Sigmoid colon (tissue), 7 donors: ENCODE data around the gene STK10. TPM values are rescaled to one million over a fixed set of nuclear protein-coding genes. Genes with fewer than 3 reads are reported as not detected.
A peak's percentile ranks its signal among the peaks of the same experiment; 100 is the strongest.

ENCODE experiments used
- DNase-seq: peaks from one replicate; pipeline ENCODE4 v3.0.0-alpha.2; 2019
- H3K27ac ChIP-seq, 4 donors: fragments of 200-600 bp; sonication (generic); one replicate each; pipeline ENCODE4 v1.5.1; 2016 to 2019; ENCODE audit warnings: mild to moderate bottlenecking in 1 of 4
- H3K27me3 ChIP-seq, 3 donors: fragments of 200-600 bp; sonication (generic); one replicate each; pipeline ENCODE4 v1.5.1; 2019; ENCODE audit warnings: mild to moderate bottlenecking in 1 of 3
- H3K36me3 ChIP-seq, 4 donors: fragments of 200-600 bp; sonication (generic); one replicate each; pipeline ENCODE4 v1.5.1; 2016 to 2019
- H3K4me1 ChIP-seq, 4 donors: fragments of 200-600 bp; sonication (generic); one replicate each; pipeline ENCODE4 v1.5.1; 2017 to 2019
- H3K4me3 ChIP-seq, 4 donors: fragments of 200-600 bp; sonication (generic); one replicate each; pipeline ENCODE4 v1.5.1; 2017 to 2019; ENCODE audit warnings: mild to moderate bottlenecking in 2 of 4, moderate library complexity in 1 of 4
- H3K9me3 ChIP-seq, 4 donors: fragments of 200-600 bp in 3 of 4; sonication (generic) in 3 of 4; one replicate each; pipeline versions ENCODE4 v1.5.1 to v1.6.1; 2013 to 2019
- EP300 ChIP-seq, 4 donors: sonication (generic); formaldehyde crosslinking; IDR thresholded peaks; one replicate each; pipeline ENCODE4 v1.6.1; 2017; ENCODE audit warnings: antibody characterized with exemption in 4 of 4
- POLR2A ChIP-seq, 2 donors: fragments of 450-650 bp; IDR thresholded peaks; one replicate each; pipeline ENCODE4 v1.6.1; 2016; ENCODE audit warnings: antibody characterized with exemption in 2 of 2, mild to moderate bottlenecking in 2 of 2, moderate library complexity in 2 of 2
- POLR2AphosphoS5 ChIP-seq, 4 donors: sonication (generic); formaldehyde crosslinking; IDR thresholded peaks; one replicate each; pipeline ENCODE4 v1.6.1; 2017; ENCODE audit warnings: antibody characterized with exemption in 4 of 4
- WGBS, 2 donors: extraction: QIAGEN DNeasy Blood & Tissue Kit; methylation state at CpG; one replicate each; pipeline ENCODE4 v1.1.7; 2013; 5-methylcytosine and 5-hydroxymethylcytosine counted together
- intact Hi-C: fragments of 100-400 bp; cut with DNase I; formaldehyde crosslinking; loops from one replicate; pipeline ENCODE4 v1.15.1; 2023
- polyA plus RNA-seq, 3 donors: library from polyadenylated mRNA; stranded (reverse); fragments of 200-250 nt; gene quantifications; one replicate each; pipeline ENCODE4 v1.2.3, GENCODE V29; 2013
- total RNA-seq, 4 donors: library from RNA; depleted of rRNA; stranded (reverse); fragments of >200 nt; gene quantifications; one replicate each; pipeline ENCODE4 v1.1.0, GENCODE V29; 2016
- TF ChIP-seq, protein P1 (sequence below), 4 experiments: fragments of 450-650 bp in 3 of 4; fragments of 200-600 bp in 1 of 4; IDR thresholded peaks; one replicate each; pipeline ENCODE4 v1.5.1; 2016 to 2019; ENCODE audit warnings: antibody characterized with exemption in 4 of 4, mild to moderate bottlenecking in 3 of 4, moderate library complexity in 2 of 4
- donor health status: healthy with polysubstance abuse.
- donor health status: Bipolar disorder and iron deficiency.
- donor health status: healthy.

Gene STK10
- total and polyA plus RNA-seq, 7 donors = 4.2 to 28.6 (median 12.5) TPM

DNA sequence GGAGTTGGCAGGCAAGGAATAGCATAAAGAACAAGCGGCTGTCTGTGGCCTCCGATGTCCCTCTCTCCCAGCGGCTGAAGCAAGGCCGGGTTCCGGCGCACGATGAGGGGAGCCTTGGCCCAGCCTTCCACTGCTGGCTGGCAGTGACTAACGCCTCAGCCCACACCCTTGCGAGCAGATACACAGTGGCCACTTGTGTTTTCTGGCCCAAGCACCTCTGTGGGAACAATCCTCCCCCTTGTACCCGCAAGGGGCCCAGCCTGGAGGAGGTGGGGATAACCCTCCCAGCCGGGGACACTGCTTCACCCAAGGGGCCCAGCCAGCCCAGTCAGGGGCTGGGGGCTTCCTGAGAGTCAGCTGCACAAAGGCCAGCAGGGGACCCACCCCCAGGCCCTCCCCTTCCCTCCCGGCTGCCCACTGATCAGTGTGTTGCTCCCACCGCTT lies 23.2 kb downstream of the STK10 start:
- peaks cover 0 to 22% (median 14%) of the 10 kb centered on the region in 4 donors for H3K4me1 ChIP-seq
- intact Hi-C loops = no loop called here
- WGBS, 2 donors = 83 to 86% methylated on average over 13 of the region's 13 CpGs

DNA sequence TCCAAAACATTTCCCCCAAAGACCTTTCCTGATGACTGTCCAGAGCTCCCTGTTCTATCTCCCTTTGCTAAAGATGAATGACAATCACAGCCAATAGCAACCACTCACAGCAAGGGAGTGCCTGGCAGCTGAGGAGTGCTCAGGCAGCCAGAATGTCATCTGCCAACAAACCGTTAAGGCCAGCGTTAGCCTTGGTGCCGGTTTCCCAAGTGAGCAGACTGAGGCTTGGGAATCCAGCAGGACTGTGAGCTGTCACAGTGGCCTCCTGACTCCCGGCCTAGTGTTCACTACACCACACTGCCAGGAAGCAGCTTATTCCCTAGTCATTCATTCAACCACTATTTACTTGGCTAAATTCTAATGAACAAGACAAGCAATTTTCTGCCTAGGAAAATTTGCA lies 24.7 kb downstream of the STK10 start:
- no peaks in the 10 kb centered on the region for H3K36me3 ChIP-seq
- H3K4me3 ChIP-seq = no peak overlapping the region
- H3K27ac ChIP-seq = peak overlapping the region in 1 of 4 donors; percentile 15
- 63 to 74% methylated on average over 4 of the region's 4 CpGs for WGBS, 2 donors
- peaks cover 0 to 16% (median 8%) of the 10 kb centered on the region in 4 donors for H3K4me1 ChIP-seq
- H3K9me3 ChIP-seq = no peaks in the 10 kb centered on the region
- H3K27me3 ChIP-seq = no peaks in the 10 kb centered on the region
- TF ChIP-seq POLR2AphosphoS5 (IDR thresholded peaks at IDR 0.05) (no peak), EP300 (IDR thresholded peaks at IDR 0.05) (no peak), POLR2A (IDR thresholded peaks at IDR 0.05) (no peak)
- TF ChIP-seq, protein P1, sequence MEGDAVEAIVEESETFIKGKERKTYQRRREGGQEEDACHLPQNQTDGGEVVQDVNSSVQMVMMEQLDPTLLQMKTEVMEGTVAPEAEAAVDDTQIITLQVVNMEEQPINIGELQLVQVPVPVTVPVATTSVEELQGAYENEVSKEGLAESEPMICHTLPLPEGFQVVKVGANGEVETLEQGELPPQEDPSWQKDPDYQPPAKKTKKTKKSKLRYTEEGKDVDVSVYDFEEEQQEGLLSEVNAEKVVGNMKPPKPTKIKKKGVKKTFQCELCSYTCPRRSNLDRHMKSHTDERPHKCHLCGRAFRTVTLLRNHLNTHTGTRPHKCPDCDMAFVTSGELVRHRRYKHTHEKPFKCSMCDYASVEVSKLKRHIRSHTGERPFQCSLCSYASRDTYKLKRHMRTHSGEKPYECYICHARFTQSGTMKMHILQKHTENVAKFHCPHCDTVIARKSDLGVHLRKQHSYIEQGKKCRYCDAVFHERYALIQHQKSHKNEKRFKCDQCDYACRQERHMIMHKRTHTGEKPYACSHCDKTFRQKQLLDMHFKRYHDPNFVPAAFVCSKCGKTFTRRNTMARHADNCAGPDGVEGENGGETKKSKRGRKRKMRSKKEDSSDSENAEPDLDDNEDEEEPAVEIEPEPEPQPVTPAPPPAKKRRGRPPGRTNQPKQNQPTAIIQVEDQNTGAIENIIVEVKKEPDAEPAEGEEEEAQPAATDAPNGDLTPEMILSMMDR (IDR thresholded peaks at IDR 0.05) = no peak
- DNase-seq = no peak
- intact Hi-C loops = no loop called here

More for the DNA sequence above, 23.2 kb downstream of the STK10 start:
- H3K9me3 ChIP-seq = no peaks in the 10 kb centered on the region
- no peaks in the 10 kb centered on the region for H3K36me3 ChIP-seq
- H3K27ac ChIP-seq = peak overlapping the region in 3 of 4 donors; percentile 39 to 52 (median 44)
- DNase-seq = no peak
- H3K27me3 ChIP-seq = no peaks in the 10 kb centered on the region
- H3K4me3 ChIP-seq = no peak overlapping the region
- TF ChIP-seq, protein P1 (IDR thresholded peaks at IDR 0.05) = no peak
- TF ChIP-seq POLR2AphosphoS5 (IDR thresholded peaks at IDR 0.05) = peak in 1 of 4 donors; percentile 13
- no peak for TF ChIP-seq EP300 (IDR thresholded peaks at IDR 0.05)

DNA sequence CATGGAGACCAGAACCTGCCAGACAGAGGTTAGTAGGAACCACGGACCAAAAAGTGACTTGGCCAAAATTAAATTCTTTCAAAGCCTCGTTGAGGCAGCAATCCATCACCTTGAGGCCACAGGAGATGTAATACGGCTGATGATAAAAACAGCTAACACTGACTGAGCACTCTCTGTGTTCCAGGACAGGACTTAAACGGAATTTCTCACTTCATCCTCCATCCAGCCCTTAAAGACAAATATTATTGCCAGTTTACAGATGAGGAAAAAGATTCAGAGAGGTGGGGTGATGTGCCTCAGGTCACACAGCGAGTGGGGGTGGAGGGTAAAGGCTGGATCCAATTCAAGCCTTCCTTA lies 25.1 kb downstream of the STK10 start:
- intact Hi-C loops = no loop called here
- Histone ChIP-seq H3K27me3 (no peaks in the 10 kb centered on the region), H3K27ac (no peak overlapping the region), H3K4me3 (no peak overlapping the region), H3K4me1 (peaks cover 0 to 12% (median 5%) of the 10 kb centered on the region in 4 donors), H3K36me3 (no peaks in the 10 kb centered on the region), H3K9me3 (no peaks in the 10 kb centered on the region)
- TF ChIP-seq EP300 (IDR thresholded peaks at IDR 0.05) (no peak), POLR2A (IDR thresholded peaks at IDR 0.05) (no peak), POLR2AphosphoS5 (IDR thresholded peaks at IDR 0.05) (no peak)
- TF ChIP-seq, protein P1 (IDR thresholded peaks at IDR 0.05) = no peak
- 72 to 79% methylated on average over 5 of the region's 5 CpGs for WGBS, 2 donors
- DNase-seq = no peak

DNA sequence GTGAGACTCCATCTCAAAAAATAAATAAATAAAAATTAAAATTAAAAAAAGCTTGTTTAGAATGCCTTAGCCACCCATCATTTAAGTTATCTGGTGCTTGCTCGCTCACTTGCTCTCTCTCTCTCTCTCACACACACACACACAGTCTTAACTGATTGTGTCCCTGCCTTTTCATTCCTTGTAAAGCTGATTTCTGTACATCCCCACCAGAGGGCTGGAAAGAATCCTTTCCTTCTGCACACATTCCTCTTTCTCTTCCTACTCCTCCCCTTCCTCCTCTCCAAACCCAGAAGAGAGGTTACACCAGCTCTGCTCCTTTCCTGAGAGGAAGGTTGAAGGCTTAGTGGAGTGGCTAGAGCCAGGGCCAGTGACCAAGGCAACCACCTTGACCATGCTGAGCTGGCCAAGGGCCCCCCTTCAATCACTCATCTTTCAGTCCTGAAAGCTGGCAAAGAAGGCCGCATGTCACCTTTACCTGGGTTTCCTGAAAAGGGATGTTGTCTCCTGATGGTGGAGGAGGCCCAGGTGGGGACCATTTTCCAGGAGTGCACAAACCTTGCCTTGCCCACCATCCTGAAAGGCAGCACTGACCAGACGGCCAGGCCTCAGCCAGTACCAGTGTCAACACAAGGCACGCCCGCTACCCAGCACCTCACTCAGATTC lies 25.6 kb downstream of the STK10 start:
- TF ChIP-seq POLR2A (IDR thresholded peaks at IDR 0.05) (no peak), EP300 (IDR thresholded peaks at IDR 0.05) (no peak), POLR2AphosphoS5 (IDR thresholded peaks at IDR 0.05) (no peak)
- TF ChIP-seq, protein P1 (IDR thresholded peaks at IDR 0.05) = no peak
- Histone ChIP-seq H3K9me3 (no peaks in the 10 kb centered on the region), H3K36me3 (no peaks in the 10 kb centered on the region), H3K4me1 (peaks cover 0 to 8% (median 3%) of the 10 kb centered on the region in 4 donors), H3K27ac (no peak overlapping the region), H3K4me3 (no peak overlapping the region), H3K27me3 (no peaks in the 10 kb centered on the region)
- no peak for DNase-seq
- WGBS, 2 donors = 86 to 94% methylated on average over 5 of the region's 5 CpGs
- intact Hi-C loops = no loop called here
